DMS79 treated with DMSO at 0.1 percent for 48 hours (cell line): ENCODE measurements around the gene PXDN.
"Not testable (repeated sequence)": the region's sequence is repeated elsewhere in the genome, so short reads cannot be mapped to it uniquely, and the experiment has no call there.

ENCODE experiments used
- DNase-seq: peaks from one replicate; lab custom pipeline; 2025; lab: John Stamatoyannopoulos, UW

Gene PXDN

GRCh38 chr2:1774929-1775328 lies 30.6 kb upstream of the PXDN start:
- no peak for DNase-seq

- no peak for DNase-seq
Measured at GRCh38 chr2:1773883-1774282, 29.6 kb upstream of the PXDN start.

- no peak for DNase-seq
Measured at GRCh38 chr2:1772471-1773267, 28.4 kb upstream of the PXDN start.

- no peak for DNase-seq
Measured at GRCh38 chr2:1771626-1772280, 27.4 kb upstream of the PXDN start.

DNA sequence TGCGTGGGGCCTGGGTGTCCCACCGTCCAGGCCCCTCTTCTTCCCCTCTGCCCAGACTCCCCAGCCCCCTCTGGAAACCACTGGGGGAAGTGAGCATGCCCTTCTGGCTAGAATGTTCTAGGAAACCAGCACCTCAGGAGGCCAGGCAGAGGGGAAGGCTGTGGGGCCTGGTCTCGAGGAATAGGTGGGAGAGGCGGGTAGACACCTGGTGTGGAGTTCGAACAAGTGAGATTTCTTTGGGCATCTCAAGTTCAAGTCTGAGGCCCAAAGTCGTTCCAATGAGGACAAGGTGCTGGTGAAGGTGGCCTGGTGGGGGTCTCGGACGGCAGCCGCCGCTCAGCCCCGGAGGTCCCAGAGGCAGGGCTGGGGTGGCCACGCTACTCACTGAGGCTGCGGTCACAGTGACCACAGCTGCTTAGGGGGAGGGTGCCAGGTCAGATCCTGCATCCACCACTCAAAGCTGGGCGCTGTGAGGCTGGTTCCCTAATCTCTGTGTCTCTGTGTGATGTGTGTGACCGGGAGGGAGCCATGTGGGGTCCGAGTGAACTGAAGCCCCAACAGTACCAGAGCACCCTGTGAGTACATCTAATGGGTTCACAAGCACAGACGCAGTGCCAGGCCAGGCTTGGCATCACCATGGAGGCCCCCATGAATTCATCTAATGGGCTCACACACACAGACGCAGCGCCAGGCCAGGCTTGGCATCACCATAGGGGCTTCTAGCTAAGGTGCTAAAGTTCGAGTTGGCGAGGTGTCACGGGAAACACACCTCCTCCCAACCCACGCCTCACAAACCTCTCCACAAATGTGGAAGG lies 26.5 kb upstream of the PXDN start:
- no peak for DNase-seq

- peak; percentile 77 for DNase-seq
Measured at GRCh38 chr2:1769703-1770422, 25.5 kb upstream of the PXDN start.

DNA sequence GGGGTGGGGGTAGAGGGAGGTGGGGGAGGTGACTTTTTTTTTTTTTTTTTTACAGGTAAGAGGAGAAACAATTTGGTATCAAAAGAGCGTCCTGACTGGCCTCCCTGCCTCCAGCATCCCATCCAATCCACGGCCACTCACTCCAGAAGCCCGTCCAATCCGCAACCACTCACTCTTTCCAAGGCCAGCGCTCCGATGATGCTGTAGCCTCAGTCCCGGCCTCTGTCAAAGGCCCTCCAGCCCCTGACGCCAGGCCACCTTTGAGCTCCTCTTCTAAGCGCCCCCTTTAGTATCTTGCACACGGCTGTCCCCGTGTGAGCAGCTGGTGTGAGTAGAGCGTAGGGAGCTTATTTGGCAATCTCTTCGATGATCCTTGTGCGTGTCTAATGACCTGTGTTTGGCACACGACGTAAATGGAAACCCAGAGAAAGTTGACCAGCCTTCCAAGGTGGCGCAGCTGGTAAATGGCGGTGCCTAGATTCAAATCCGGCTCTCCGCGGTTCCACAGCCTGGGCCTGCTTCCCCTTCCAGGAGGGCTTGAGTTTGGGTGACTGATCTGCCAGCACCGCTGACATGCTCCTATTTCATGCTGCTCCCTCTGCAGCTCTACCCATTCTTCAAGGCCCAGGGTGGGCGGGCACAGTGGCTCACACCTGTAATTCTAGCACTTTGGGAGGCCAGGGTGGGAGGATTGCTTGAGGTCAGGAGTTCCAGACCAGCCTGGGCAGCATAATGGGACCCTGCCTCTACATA lies 23.8 kb upstream of the PXDN start:
- DNase-seq = no peak

- DNase-seq = no peak
Measured at GRCh38 chr2:1766851-1767811, 22.8 kb upstream of the PXDN start.

- DNase-seq = no peak
Measured at GRCh38 chr2:1766425-1766824, 22.1 kb upstream of the PXDN start.

GRCh38 chr2:1765201-1765600 lies 20.9 kb upstream of the PXDN start:
- not testable (repeated sequence) for DNase-seq

GRCh38 chr2:1759611-1759930 lies 15.3 kb upstream of the PXDN start:
- DNase-seq = no peak

DNA sequence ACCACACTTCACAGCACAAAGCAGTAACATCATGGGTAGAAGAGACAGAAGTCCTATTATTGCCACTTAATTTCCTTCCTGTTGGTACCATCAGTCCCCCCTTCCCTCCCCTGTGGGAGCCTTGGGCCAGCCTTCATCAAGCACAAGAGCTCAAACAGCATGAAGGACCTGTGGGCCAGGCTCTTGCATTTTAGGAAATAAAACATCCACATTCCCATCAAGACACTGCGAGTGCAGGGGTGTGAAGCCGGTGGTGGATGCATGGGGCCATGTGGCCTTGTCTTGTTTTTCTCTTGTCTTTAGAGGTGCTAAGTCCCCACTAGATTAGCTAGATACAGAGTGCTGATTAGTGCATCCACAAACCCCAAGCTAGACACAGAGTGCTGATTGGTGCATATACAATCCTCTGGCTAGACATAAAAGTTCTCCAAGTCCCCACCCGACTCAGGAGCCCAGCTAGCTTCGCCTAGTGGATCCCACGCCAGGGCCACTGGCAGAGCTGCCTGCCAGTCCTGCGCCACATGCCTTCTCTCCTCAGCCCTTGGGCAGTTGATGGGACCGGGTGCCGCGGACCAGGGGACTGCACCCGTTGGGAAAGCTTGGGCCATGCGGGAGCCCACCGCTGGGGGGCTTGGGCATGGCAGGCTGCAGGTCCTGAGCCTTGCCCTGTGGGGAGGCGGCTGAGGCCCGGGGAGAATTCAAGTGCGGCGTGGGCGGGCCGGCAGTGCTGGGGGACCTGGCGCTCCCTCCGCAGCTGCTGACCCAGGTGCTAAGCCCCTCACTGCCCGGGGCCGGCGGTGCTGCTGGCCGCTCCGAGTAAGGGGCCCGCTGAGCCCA lies 14.7 kb upstream of the PXDN start:
- DNase-seq = no peak

GRCh38 chr2:1758171-1758570 lies 13.9 kb upstream of the PXDN start:
- no peak for DNase-seq

- no peak for DNase-seq
Measured at GRCh38 chr2:1757567-1757966, 13.3 kb upstream of the PXDN start.

DNA sequence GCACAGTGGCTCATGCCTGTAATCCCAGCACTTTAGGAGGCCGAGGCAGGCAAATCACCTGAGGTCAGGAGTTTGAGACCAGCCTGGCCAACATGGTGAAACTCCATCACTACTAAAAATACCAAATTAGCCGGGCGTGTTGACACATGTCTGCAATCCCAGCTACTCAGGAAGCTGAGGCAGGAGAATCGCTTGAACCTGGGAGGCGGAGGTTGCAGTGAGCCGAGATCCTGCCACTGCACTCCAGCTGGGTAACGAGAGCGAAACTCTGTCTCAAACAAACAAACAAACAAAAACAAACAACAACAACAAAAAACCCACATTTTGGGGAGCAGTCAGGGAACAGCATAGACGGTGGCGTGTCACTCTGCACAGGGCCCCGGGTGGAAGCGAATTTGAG lies 12.8 kb upstream of the PXDN start:
- not testable (repeated sequence) for DNase-seq

- no peak for DNase-seq
Measured at GRCh38 chr2:1756456-1756855, 12.1 kb upstream of the PXDN start.

- DNase-seq = no peak
Measured at GRCh38 chr2:1755436-1756191, 11.3 kb upstream of the PXDN start.

DNA sequence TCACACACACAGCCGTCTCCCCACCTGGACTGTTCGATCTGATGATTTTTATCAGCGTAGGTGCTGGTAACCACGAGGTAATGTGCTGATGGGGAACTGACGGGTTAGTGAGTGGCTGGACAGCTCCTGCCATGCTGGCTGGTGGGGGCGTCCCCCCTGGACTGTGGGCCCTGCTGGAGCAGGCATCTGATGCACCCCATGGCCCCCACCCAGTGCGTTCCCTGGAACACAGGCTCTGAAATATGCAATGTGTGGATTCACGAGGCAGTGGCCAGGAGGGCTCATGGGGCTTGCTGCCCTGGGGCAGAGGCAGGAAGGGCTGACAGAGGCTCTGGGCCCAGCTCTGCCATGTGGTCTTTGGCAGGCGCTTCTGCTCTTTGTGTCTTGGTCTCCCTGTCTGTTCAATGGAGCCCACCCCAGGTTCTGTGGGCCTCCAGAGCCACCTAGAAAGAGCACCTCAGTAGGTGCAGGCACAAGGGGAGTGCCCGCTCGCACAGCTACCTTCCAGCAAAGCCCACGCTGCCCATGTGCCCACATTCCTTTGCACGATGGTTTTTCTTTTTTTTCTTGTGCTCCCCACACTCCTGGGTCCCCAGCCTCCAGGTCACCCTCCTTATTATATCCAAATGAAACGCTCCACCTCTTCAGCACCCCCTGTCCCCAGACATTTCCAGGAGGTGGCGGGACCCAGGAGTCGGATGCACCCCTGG lies 10.3 kb upstream of the PXDN start:
- DNase-seq = no peak
